Measurements from ENCODE around the gene RTN4IP1. TPM values are rescaled to one million over a fixed set of nuclear protein-coding genes. Genes with fewer than 3 reads are reported as not detected.

Gene RTN4IP1
- total and polyA plus RNA-seq, 10 of the 15 experiments (the other 5 are each of a cell fraction or from before 2014, with no cell fraction given), result 8.2 to 17.0 (median 9.8) TPM

- TF ChIP-seq PML (IDR thresholded peaks at IDR 0.05; ENCODE audit: low read length), result no peak
- TF ChIP-seq RCOR1 (conservative IDR thresholded peaks at IDR 0.05; ENCODE audit: low read depth, low read length), result no peak
- TF ChIP-seq ZNF622 (IDR thresholded peaks at IDR 0.05), result no peak
- no peak for TF ChIP-seq NR2F1 (conservative IDR thresholded peaks at IDR 0.05)
- TF ChIP-seq IKZF2 (IDR thresholded peaks at IDR 0.05), result no peak
- no peak for TF ChIP-seq RELB (IDR thresholded peaks at IDR 0.05; ENCODE audit: low read depth)
These were observed 15.7 kb downstream of the RTN4IP1 start (continued) for GRCh38 chr6:106613590-106613989.

GRCh38 chr6:106612671-106613416, 16.5 kb downstream of the RTN4IP1 start:
- no peak for ATAC-seq
- TF ChIP-seq POU2F2 (IDR thresholded peaks at IDR 0.05; ENCODE audit: borderline replicate concordance, low read depth, low read length) (no peak), ASH2L (IDR thresholded peaks at IDR 0.05; ENCODE audit: borderline replicate concordance, low read depth) (no peak), ATF7 (IDR thresholded peaks at IDR 0.05; ENCODE audit: low read depth) (no peak), GABPA (IDR thresholded peaks at IDR 0.05; ENCODE audit: low read depth) (no peak), IKZF1 (conservative IDR thresholded peaks at IDR 0.05) (no peak), ZNF384 (IDR thresholded peaks at IDR 0.05; ENCODE audit: borderline replicate concordance, low read depth, low read length) (no peak), RUNX3 (IDR thresholded peaks at IDR 0.05; ENCODE audit: low read length) (peak; percentile 44; the same call in 1 of the 2 replicates), RELB (IDR thresholded peaks at IDR 0.05; ENCODE audit: low read depth) (no peak), ZBTB40 (IDR thresholded peaks at IDR 0.05; ENCODE audit: borderline replicate concordance) (peak; percentile 49), CREB1 (IDR thresholded peaks at IDR 0.05; ENCODE audit: low read depth) (no peak)

More at GRCh38 chr6:106612671-106613416, 16.5 kb downstream of the RTN4IP1 start:
- ChIA-PET POLR2A (no interaction called here), SMC1A (ENCODE audit: uncharacterized antibody, unreplicated experiment) (interaction anchor here (1.0 to 2.6 kb wide), 6 partner anchors 9 to 367 kb away, joined by 3 to 10 read pairs (median 4); partner anchors contain the start of genes QRSL1 and RTN4IP1), RAD21 (ENCODE audit: unreplicated experiment) (interaction anchor here (1.2 to 2.0 kb wide), 3 partner anchors 90 to 367 kb away, joined by 3 to 7 read pairs (median 4); no protein-coding TSS in a partner anchor), CTCF (interaction anchor here (1.3 kb wide), 1 partner anchor 17 kb away, joined by 4 read pairs; the partner anchor contains the start of gene QRSL1)
- WGBS (ENCODE audit: insufficient coverage, insufficient replicate concordance, low lambda C conversion rate, missing lambda C conversion rate), result 87% methylated on average over 9 of the region's 9 CpGs
- Histone ChIP-seq H3K27ac (ENCODE audit: control insufficient read depth, insufficient read depth) (no peak overlapping the region), H3K9ac (ENCODE audit: control insufficient read depth, insufficient read depth, low read length) (no peak overlapping the region), H3K4me2 (ENCODE audit: control insufficient read depth, insufficient read depth) (no peak overlapping the region), H3K36me3 (ENCODE audit: control insufficient read depth in 2 of 2, insufficient read depth in 2 of 2, low read length in 1 of 2) (0 out of 4 replicates have a peak, but pooled peaks cover 0 to 6% of the 10 kb centered on the region in 2 experiments), H3K9me3 (replicated peaks; ENCODE audit: control insufficient read depth, insufficient read depth, low read length) (no peaks in the 10 kb centered on the region), H3K4me3 (no peak overlapping the region), H3K79me2 (ENCODE audit: control insufficient read depth, insufficient read depth, low read length) (no peaks in the 10 kb centered on the region), H3K4me1 (ENCODE audit: control insufficient read depth, insufficient read depth, low read length) (peaks cover 4% of the 10 kb centered on the region; the same call in 1 of the 2 replicates), H2AFZ (ENCODE audit: control insufficient read depth, low read depth, low read length) (no peak overlapping the region; the same call in 1 of the 2 replicates), H3K27me3 (replicated peaks in 1 of 2; ENCODE audit: control insufficient read depth in 2 of 2, insufficient read depth in 2 of 2, low read length in 1 of 2) (no peaks in the 10 kb centered on the region), H4K20me1 (ENCODE audit: control insufficient read depth, insufficient read depth) (no peaks in the 10 kb centered on the region)
- no TSS peak for BruUV-seq (replicated peaks)
- no peak for FAIRE-seq
- in situ Hi-C loops (cut with MboI) (no loop called here), intact Hi-C loops (cut with micrococcal nuclease; ENCODE audit: unreplicated experiment) (loop anchor here (2.0 kb wide), 1 partner anchor 16 kb away; the partner anchor contains the start of genes QRSL1 and RTN4IP1)
- DNase-seq (ENCODE audit: low read depth, low spot score), result no peak

All from GM12878 (cell line).